Measurements from ENCODE around the gene ZNF408. TPM values are rescaled to one million over a fixed set of nuclear protein-coding genes. Genes with fewer than 3 reads are reported as not detected.
"Not testable (repeated sequence)": the region's sequence is repeated elsewhere in the genome, so short reads cannot be mapped to it uniquely, and the experiment has no call there.

ZNF408 gene
- total and polyA plus RNA-seq, 2 donors (not counting 3 experiments of a cell fraction or from before 2014, with no cell fraction given) = 7.8 to 10.9 TPM

DNA sequence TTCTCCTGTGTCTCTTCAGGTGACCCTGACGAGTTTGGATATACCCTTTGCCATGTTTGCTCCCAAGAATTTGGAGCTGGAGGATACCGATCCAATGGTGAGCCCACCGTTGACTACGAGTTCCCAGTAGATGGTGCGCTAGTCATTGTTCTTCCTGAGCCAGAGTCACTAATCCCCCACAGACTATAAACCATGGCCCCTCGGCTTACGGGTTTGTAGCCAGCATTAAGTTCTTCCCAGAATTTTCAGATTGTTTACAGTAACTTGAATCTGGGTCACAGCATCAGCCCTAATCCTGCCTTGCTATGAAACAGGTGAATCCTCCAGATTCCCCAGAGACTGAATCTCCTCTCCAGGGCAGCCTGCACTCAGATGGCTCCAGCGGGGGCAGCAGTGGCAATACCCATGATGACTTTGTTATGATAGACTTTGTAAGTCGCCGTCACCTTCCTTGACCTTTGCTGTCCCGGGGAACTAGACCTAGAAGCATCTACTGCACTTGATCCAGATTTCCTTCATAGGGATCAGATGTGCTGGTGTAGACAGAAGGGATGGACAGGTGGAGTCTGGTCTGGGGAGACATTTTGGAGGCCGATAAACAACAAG lies 32.2 kb upstream of the ZNF408 start:
- no peak overlapping the region for H3K27ac ChIP-seq (ENCODE audit: insufficient read depth, low read depth, low read length)
- no peaks in the 10 kb centered on the region for H3K9me3 ChIP-seq (replicated peaks; ENCODE audit: control insufficient read depth, insufficient read depth, low read length)
- TF ChIP-seq POLR2A (IDR thresholded peaks at IDR 0.05; ENCODE audit: low read depth, low read length) (no peak), GATA2 (IDR thresholded peaks at IDR 0.05; ENCODE audit: insufficient read depth, insufficient read length, low read depth, low read length) (no peak), JUN (IDR thresholded peaks at IDR 0.05; ENCODE audit: borderline replicate concordance, insufficient read depth, insufficient read length, low read depth) (no peak), EZH2 (IDR thresholded peaks at IDR 0.05; ENCODE audit: borderline replicate concordance, low read depth, low read length, severe bottlenecking) (no peak), POLR2AphosphoS5 (IDR thresholded peaks at IDR 0.05; ENCODE audit: insufficient read depth, low read depth, low read length) (no peak)
- TF ChIP-seq, protein P1, sequence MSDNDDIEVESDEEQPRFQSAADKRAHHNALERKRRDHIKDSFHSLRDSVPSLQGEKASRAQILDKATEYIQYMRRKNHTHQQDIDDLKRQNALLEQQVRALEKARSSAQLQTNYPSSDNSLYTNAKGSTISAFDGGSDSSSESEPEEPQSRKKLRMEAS (IDR thresholded peaks at IDR 0.05; ENCODE audit: insufficient read depth, insufficient read length) = no peak
- no peaks in the 10 kb centered on the region for H3K79me2 ChIP-seq (ENCODE audit: control insufficient read depth, insufficient read depth, low read length)
- dilution Hi-C loops (cut with MboI; ENCODE audit: extremely low pct_ligation_motif_present, low sequenced_read_pairs) (no loop called here), intact Hi-C loops (cut with micrococcal nuclease) (no loop called here)
- no peaks in the 10 kb centered on the region for H3K9me1 ChIP-seq (replicated peaks; ENCODE audit: control insufficient read depth, extremely low read depth, insufficient read depth, low read length)
- FAIRE-seq (no peak), DNase-seq (ENCODE audit: low read depth, low spot score) (no peak)
- no peak overlapping the region for H3K9ac ChIP-seq (replicated peaks; ENCODE audit: extremely low read depth, insufficient read depth, low read length)
- no peak overlapping the region for H3K4me3 ChIP-seq (replicated peaks in 1 of 3; ENCODE audit: insufficient read depth in 1 of 3, low read depth in 1 of 3, low read length in 3 of 3)
- CTCF ChIA-PET = no interaction called here
- H3K36me3 ChIP-seq (ENCODE audit: control insufficient read depth in 2 of 2, extremely low read depth in 1 of 2, insufficient read depth in 2 of 2, low read length in 2 of 2) = peaks cover 17 to 47% of the 10 kb centered on the region in 2 experiments
- H2AFZ ChIP-seq (ENCODE audit: low read depth, low read length) = no peak overlapping the region
- no peak overlapping the region for H3K4me2 ChIP-seq (ENCODE audit: insufficient read depth, low read length)
- peaks cover 15% of the 10 kb centered on the region for H3K4me1 ChIP-seq (ENCODE audit: control insufficient read depth, extremely low read depth, insufficient read depth, low read length)
- H4K20me1 ChIP-seq (replicated peaks; ENCODE audit: control insufficient read depth, extremely low read depth, insufficient read depth, low read length) = no peaks in the 10 kb centered on the region
- no peaks in the 10 kb centered on the region for H3K27me3 ChIP-seq (ENCODE audit: control insufficient read depth in 2 of 2, insufficient read depth in 2 of 2, low read length in 2 of 2)
- no TSS peak for BruUV-seq (replicated peaks)
- POLR2A ChIA-PET = no interaction called here

DNA sequence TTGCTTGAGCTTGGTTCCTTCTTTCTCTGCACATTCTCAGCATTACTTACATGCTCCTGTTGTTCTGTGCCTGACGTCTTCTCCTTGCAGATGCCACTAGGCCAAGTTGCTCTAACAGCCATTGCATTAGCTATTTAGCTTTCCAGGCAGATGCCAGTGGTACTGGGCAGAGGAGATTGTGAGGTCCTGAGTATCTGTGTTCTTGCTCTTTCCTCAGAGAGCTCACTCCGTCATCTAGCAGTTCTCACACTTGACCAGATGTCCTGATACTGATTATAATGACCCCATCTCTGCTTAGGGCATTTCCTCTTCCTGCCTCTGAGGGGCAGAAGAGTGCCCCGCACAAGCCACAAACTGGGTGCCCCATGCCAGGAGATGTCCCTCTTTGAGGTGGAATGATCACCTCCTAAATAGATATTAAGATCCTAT lies 31.1 kb upstream of the ZNF408 start:
- BruUV-seq (replicated peaks) = no TSS peak
- Histone ChIP-seq H3K79me2 (ENCODE audit: control insufficient read depth, insufficient read depth, low read length) (no peaks in the 10 kb centered on the region), H3K4me3 (replicated peaks in 1 of 3; ENCODE audit: insufficient read depth in 1 of 3, low read depth in 1 of 3, low read length in 3 of 3) (no peak overlapping the region), H3K4me2 (ENCODE audit: insufficient read depth, low read length) (no peak overlapping the region), H3K9ac (replicated peaks; ENCODE audit: extremely low read depth, insufficient read depth, low read length) (no peak overlapping the region), H3K9me1 (replicated peaks; ENCODE audit: control insufficient read depth, extremely low read depth, insufficient read depth, low read length) (no peaks in the 10 kb centered on the region), H3K9me3 (replicated peaks; ENCODE audit: control insufficient read depth, insufficient read depth, low read length) (no peaks in the 10 kb centered on the region), H4K20me1 (replicated peaks; ENCODE audit: control insufficient read depth, extremely low read depth, insufficient read depth, low read length) (no peaks in the 10 kb centered on the region), H3K27me3 (ENCODE audit: control insufficient read depth in 2 of 2, insufficient read depth in 2 of 2, low read length in 2 of 2) (no peaks in the 10 kb centered on the region), H3K4me1 (ENCODE audit: control insufficient read depth, extremely low read depth, insufficient read depth, low read length) (peaks cover 7% of the 10 kb centered on the region), H3K36me3 (ENCODE audit: control insufficient read depth in 2 of 2, extremely low read depth in 1 of 2, insufficient read depth in 2 of 2, low read length in 2 of 2) (peaks cover 17 to 45% of the 10 kb centered on the region in 2 experiments), H3K27ac (ENCODE audit: insufficient read depth, low read depth, low read length) (no peak overlapping the region), H2AFZ (ENCODE audit: low read depth, low read length) (no peak overlapping the region)
- intact Hi-C loops (cut with micrococcal nuclease) (no loop called here), dilution Hi-C loops (cut with MboI; ENCODE audit: extremely low pct_ligation_motif_present, low sequenced_read_pairs) (no loop called here)
- CTCF ChIA-PET = interaction anchor here (1.0 kb wide), 1 partner anchor 10 kb away, joined by 4 read pairs; no protein-coding TSS in a partner anchor
- POLR2A ChIA-PET = interaction anchor here (0.5 kb wide), 1 partner anchor 21 kb away, joined by 3 read pairs; no protein-coding TSS in a partner anchor
- DNase-seq (ENCODE audit: low read depth, low spot score) (no peak), FAIRE-seq (no peak)
- TF ChIP-seq, protein P1 (IDR thresholded peaks at IDR 0.05; ENCODE audit: insufficient read depth, insufficient read length) = no peak
- TF ChIP-seq, protein P2, sequence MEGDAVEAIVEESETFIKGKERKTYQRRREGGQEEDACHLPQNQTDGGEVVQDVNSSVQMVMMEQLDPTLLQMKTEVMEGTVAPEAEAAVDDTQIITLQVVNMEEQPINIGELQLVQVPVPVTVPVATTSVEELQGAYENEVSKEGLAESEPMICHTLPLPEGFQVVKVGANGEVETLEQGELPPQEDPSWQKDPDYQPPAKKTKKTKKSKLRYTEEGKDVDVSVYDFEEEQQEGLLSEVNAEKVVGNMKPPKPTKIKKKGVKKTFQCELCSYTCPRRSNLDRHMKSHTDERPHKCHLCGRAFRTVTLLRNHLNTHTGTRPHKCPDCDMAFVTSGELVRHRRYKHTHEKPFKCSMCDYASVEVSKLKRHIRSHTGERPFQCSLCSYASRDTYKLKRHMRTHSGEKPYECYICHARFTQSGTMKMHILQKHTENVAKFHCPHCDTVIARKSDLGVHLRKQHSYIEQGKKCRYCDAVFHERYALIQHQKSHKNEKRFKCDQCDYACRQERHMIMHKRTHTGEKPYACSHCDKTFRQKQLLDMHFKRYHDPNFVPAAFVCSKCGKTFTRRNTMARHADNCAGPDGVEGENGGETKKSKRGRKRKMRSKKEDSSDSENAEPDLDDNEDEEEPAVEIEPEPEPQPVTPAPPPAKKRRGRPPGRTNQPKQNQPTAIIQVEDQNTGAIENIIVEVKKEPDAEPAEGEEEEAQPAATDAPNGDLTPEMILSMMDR (IDR thresholded peaks at IDR 0.05; ENCODE audit: extremely low read depth in 1 of 2, insufficient read depth in 1 of 2, low read depth in 1 of 2, low read length in 2 of 2) = peak in 1 of 2 donors; percentile 6

- FAIRE-seq; POLR2A ChIA-PET; DNase-seq (ENCODE audit: low read depth, low spot score); H3K27me3 ChIP-seq (ENCODE audit: control insufficient read depth in 2 of 2, insufficient read depth in 2 of 2, low read length in 2 of 2); H3K4me1 ChIP-seq (ENCODE audit: control insufficient read depth, extremely low read depth, insufficient read depth, low read length); H3K27ac ChIP-seq (ENCODE audit: insufficient read depth, low read depth, low read length); dilution Hi-C loops (cut with MboI; ENCODE audit: extremely low pct_ligation_motif_present, low sequenced_read_pairs); BruUV-seq (replicated peaks); intact Hi-C loops (cut with micrococcal nuclease); H3K9ac ChIP-seq (replicated peaks; ENCODE audit: extremely low read depth, insufficient read depth, low read length); H4K20me1 ChIP-seq (replicated peaks; ENCODE audit: control insufficient read depth, extremely low read depth, insufficient read depth, low read length); H2AFZ ChIP-seq (ENCODE audit: low read depth, low read length); H3K4me3 ChIP-seq (replicated peaks in 1 of 3; ENCODE audit: insufficient read depth in 1 of 3, low read depth in 1 of 3, low read length in 3 of 3); H3K9me3 ChIP-seq (replicated peaks; ENCODE audit: control insufficient read depth, insufficient read depth, low read length); H3K9me1 ChIP-seq (replicated peaks; ENCODE audit: control insufficient read depth, extremely low read depth, insufficient read depth, low read length); H3K79me2 ChIP-seq (ENCODE audit: control insufficient read depth, insufficient read depth, low read length); H3K4me2 ChIP-seq (ENCODE audit: insufficient read depth, low read length): not testable (repeated sequence)
- peaks cover 17 to 43% of the 10 kb centered on the region in 2 experiments for H3K36me3 ChIP-seq (ENCODE audit: control insufficient read depth in 2 of 2, extremely low read depth in 1 of 2, insufficient read depth in 2 of 2, low read length in 2 of 2)
- CTCF ChIA-PET = interaction anchor here (0.9 kb wide), 1 partner anchor 11 kb away, joined by 3 read pairs; no protein-coding TSS in a partner anchor
Observed at GRCh38 chr11:46670521-46670920, 30.3 kb upstream of the ZNF408 start.

Data from endothelial cell of umbilical vein (primary cell).